ENCODE measurements around the gene PRKCH.
A peak's percentile ranks its signal among the peaks of the same experiment; 100 is the strongest.

PRKCH gene

GRCh38 chr14:61478971-61479473 lies 157.6 kb downstream of the PRKCH start:
- DNase-seq, result peak; percentile 35

- no peak for DNase-seq
These were observed 158.5 kb downstream of the PRKCH start for GRCh38 chr14:61479746-61480502.

GRCh38 chr14:61480704-61481285 lies 159.4 kb downstream of the PRKCH start:
- no peak for DNase-seq

GRCh38 chr14:61481701-61482100 lies 160.3 kb downstream of the PRKCH start:
- DNase-seq, result no peak

- no peak for DNase-seq
These were observed 161.2 kb downstream of the PRKCH start for GRCh38 chr14:61482348-61483206.

GRCh38 chr14:61483476-61483875 lies 162.1 kb downstream of the PRKCH start:
- DNase-seq, result no peak

- DNase-seq, result no peak
These were observed 162.7 kb downstream of the PRKCH start for GRCh38 chr14:61484031-61484430.

GRCh38 chr14:61484826-61485584 lies 163.6 kb downstream of the PRKCH start:
- no peak for DNase-seq

GRCh38 chr14:61485661-61486060 lies 164.3 kb downstream of the PRKCH start:
- DNase-seq, result no peak

- no peak for DNase-seq
These were observed 165.6 kb downstream of the PRKCH start for GRCh38 chr14:61486930-61487495.

GRCh38 chr14:61488417-61489401 lies 167.3 kb downstream of the PRKCH start:
- DNase-seq, result no peak

- no peak for DNase-seq
These were observed 168.1 kb downstream of the PRKCH start for GRCh38 chr14:61489512-61489911.

GRCh38 chr14:61489932-61490331 lies 168.6 kb downstream of the PRKCH start:
- peak; percentile 69 for DNase-seq

GRCh38 chr14:61491224-61491623 lies 169.8 kb downstream of the PRKCH start:
- no peak for DNase-seq

- peak; percentile 26 for DNase-seq
These were observed 170.6 kb downstream of the PRKCH start for GRCh38 chr14:61491876-61492434.

GRCh38 chr14:61492474-61492873 lies 171.1 kb downstream of the PRKCH start:
- no peak for DNase-seq

- no peak for DNase-seq
These were observed 171.9 kb downstream of the PRKCH start for GRCh38 chr14:61493239-61493638.

GRCh38 chr14:61494018-61494417 lies 172.6 kb downstream of the PRKCH start:
- no peak for DNase-seq

GRCh38 chr14:61495809-61496208 lies 174.4 kb downstream of the PRKCH start:
- no peak for DNase-seq

- DNase-seq, result no peak
These were observed 176.9 kb downstream of the PRKCH start for GRCh38 chr14:61498303-61498702.

- no peak for DNase-seq
These were observed 177.4 kb downstream of the PRKCH start for GRCh38 chr14:61498811-61499210.

All from CD4-positive, alpha-beta T cell treated with Interferon gamma for 1 hour (primary cell).